ENCODE data around the gene PDE8B.

Gene PDE8B

GRCh38 chr5:77306531-77306930, 96.1 kb downstream of the PDE8B start:
- no peak overlapping the region for H3K4me3 ChIP-seq (ENCODE audit: low read length)
- TF ChIP-seq, protein P1, sequence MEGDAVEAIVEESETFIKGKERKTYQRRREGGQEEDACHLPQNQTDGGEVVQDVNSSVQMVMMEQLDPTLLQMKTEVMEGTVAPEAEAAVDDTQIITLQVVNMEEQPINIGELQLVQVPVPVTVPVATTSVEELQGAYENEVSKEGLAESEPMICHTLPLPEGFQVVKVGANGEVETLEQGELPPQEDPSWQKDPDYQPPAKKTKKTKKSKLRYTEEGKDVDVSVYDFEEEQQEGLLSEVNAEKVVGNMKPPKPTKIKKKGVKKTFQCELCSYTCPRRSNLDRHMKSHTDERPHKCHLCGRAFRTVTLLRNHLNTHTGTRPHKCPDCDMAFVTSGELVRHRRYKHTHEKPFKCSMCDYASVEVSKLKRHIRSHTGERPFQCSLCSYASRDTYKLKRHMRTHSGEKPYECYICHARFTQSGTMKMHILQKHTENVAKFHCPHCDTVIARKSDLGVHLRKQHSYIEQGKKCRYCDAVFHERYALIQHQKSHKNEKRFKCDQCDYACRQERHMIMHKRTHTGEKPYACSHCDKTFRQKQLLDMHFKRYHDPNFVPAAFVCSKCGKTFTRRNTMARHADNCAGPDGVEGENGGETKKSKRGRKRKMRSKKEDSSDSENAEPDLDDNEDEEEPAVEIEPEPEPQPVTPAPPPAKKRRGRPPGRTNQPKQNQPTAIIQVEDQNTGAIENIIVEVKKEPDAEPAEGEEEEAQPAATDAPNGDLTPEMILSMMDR (conservative IDR thresholded peaks at IDR 0.05; ENCODE audit: low read depth, low read length): no peak
- DNase-seq (ENCODE audit: low read depth): no peak

DNA sequence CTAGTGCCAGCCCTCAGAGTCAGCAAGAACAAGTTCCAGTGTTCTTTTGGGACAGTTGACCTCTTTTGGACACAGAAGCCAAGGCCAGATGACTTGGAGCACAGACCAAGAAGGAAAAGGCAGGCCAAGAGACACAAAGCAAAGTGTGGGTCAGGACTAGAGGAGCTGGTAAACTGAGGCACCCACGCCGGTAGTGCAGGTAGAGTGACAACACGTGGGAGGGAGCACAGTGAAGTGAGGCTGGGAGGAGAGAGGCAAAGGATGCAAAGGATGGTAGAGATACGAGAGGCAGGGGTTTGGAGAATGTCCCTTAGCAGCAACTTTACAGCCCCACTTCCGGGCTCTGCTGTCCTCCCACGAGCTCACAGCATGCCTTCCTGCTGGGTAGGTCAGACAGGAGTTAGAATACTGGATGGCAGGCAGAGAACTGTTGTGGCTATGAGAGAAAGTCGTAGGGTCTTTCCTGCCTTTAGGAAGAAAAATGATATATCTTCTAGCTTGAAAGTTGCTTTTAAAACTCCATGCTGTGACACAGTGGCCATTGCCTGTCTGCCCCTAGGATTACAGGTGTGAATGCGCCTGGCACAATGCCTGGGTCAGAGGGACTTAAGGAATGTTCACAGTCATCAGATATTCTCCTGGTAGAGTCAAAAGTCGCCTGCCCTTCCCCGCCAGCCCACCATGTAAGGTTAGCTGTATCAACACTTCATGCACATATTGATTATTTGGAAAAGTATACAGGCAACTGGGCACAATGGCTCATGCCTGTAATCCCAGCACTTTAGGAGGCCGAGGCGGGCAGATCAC, 97.9 kb downstream of the PDE8B start:
- TF ChIP-seq, protein P1 (conservative IDR thresholded peaks at IDR 0.05; ENCODE audit: low read depth, low read length): no peak
- H3K4me3 ChIP-seq (ENCODE audit: low read length): no peak overlapping the region
- no peak for DNase-seq (ENCODE audit: low read depth)

GRCh38 chr5:77309140-77309539, 98.7 kb downstream of the PDE8B start:
- TF ChIP-seq, protein P1 (conservative IDR thresholded peaks at IDR 0.05; ENCODE audit: low read depth, low read length): no peak
- DNase-seq (ENCODE audit: low read depth): no peak
- no peak overlapping the region for H3K4me3 ChIP-seq (ENCODE audit: low read length)

DNA sequence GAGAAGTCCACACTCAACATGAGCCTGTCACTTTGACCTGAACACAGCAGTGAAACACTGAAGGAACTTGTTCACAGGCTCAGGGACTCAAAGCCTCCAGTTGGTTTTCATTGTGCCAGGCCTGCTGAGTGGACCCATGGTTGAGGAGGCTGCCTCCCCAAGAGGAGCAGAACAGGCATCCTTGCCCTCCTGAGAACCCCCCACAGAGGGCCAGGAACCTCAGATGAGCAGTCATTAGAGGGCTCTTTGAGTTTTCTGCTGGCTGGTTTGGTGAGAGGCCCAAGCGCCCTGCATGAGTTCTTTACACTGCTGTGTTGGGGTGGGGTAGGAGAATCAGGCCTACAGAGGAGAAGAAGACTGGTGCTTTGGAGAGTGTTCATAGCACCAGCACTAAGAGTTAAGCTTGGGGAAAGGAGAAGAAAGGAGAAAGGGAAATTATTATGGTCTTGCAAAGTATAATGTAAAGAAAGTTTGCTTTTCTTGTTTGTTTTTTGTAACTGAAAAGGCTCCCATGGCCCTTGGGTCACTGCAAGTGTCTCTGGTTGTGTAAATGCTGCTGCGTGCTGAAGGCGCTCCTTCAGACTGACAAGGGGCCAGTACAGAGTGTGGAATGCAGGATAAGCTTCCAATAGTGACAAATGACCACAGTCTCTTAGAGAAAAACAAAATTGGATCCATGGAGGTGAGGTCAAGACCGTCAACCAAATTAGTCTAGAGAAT, 100.2 kb downstream of the PDE8B start:
- no peak overlapping the region for H3K4me3 ChIP-seq (ENCODE audit: low read length)
- DNase-seq (ENCODE audit: low read depth): no peak
- TF ChIP-seq, protein P1 (conservative IDR thresholded peaks at IDR 0.05; ENCODE audit: low read depth, low read length): no peak

DNA sequence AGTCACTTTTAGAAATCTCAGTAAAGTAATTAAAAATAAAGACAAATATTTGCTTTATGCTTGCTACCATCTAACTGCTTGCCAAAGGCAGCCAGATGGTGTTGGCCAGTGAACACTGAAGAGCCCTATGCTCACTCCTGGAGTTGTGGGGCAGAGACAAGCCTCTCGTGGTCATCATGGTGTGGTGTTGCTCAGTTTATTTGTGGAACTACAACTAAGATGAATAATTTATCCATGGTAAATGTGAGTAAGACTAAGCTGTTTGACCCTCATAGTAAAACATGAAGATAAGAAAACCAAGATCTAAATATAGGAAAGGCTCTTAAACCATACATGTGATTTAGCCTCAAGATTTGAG, 100.7 kb downstream of the PDE8B start:
- TF ChIP-seq, protein P1 (conservative IDR thresholded peaks at IDR 0.05; ENCODE audit: low read depth, low read length): no peak
- DNase-seq (ENCODE audit: low read depth): no peak
- H3K4me3 ChIP-seq (ENCODE audit: low read length): no peak overlapping the region

GRCh38 chr5:77312413-77312812, 101.9 kb downstream of the PDE8B start:
- no peak overlapping the region for H3K4me3 ChIP-seq (ENCODE audit: low read length)
- no peak for DNase-seq (ENCODE audit: low read depth)
- TF ChIP-seq, protein P1 (conservative IDR thresholded peaks at IDR 0.05; ENCODE audit: low read depth, low read length): no peak
